ENCODE measurements around the gene PRKAR1B.

Gene PRKAR1B

DNA sequence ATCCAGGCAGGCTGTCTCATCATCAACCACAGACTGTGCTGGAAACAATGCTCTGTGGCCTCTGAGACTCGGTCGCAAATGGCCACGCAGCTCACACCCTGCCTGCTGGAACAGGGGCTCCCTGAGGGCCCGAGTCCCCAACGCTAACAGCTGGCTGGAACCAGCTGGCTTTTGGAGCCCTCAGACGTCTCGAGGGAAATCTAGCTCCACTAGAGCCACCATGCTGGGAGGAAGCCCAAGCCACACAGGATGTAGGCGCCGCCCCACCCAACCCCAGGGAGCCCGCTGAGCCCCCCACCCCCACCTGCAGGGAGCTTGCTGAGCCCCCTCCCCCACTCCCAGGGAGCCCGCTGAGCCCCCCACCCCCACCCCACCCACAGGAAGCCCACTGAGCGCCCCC lies 186.1 kb downstream of the PRKAR1B start:
- TF ChIP-seq FOXM1 (IDR thresholded peaks at IDR 0.05; ENCODE audit: borderline replicate concordance, low read depth) (no peak), CREB1 (IDR thresholded peaks at IDR 0.05; ENCODE audit: low read depth) (no peak), CEBPB (IDR thresholded peaks at IDR 0.05) (no peak), RAD21 (IDR thresholded peaks at IDR 0.05; ENCODE audit: low read depth) (no peak), TCF12 (IDR thresholded peaks at IDR 0.05; ENCODE audit: low read depth) (no peak), NFIC (IDR thresholded peaks at IDR 0.05) (no peak), ZBTB7A (IDR thresholded peaks at IDR 0.05; ENCODE audit: low read depth) (no peak), EGR1 (IDR thresholded peaks at IDR 0.05) (no peak), TEAD4 (IDR thresholded peaks at IDR 0.05) (no peak), TAF1 (IDR thresholded peaks at IDR 0.05; ENCODE audit: low read depth) (no peak), EP300 (IDR thresholded peaks at IDR 0.05; ENCODE audit: borderline replicate concordance) (no peak), YY1 (IDR thresholded peaks at IDR 0.05; ENCODE audit: low read depth) (no peak)
- TF ChIP-seq, protein P1, sequence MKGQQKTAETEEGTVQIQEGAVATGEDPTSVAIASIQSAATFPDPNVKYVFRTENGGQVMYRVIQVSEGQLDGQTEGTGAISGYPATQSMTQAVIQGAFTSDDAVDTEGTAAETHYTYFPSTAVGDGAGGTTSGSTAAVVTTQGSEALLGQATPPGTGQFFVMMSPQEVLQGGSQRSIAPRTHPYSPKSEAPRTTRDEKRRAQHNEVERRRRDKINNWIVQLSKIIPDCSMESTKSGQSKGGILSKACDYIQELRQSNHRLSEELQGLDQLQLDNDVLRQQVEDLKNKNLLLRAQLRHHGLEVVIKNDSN (IDR thresholded peaks at IDR 0.05): no peak
- TF ChIP-seq, protein P2, sequence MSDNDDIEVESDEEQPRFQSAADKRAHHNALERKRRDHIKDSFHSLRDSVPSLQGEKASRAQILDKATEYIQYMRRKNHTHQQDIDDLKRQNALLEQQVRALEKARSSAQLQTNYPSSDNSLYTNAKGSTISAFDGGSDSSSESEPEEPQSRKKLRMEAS (IDR thresholded peaks at IDR 0.05): no peak
- TF ChIP-seq, protein P3, sequence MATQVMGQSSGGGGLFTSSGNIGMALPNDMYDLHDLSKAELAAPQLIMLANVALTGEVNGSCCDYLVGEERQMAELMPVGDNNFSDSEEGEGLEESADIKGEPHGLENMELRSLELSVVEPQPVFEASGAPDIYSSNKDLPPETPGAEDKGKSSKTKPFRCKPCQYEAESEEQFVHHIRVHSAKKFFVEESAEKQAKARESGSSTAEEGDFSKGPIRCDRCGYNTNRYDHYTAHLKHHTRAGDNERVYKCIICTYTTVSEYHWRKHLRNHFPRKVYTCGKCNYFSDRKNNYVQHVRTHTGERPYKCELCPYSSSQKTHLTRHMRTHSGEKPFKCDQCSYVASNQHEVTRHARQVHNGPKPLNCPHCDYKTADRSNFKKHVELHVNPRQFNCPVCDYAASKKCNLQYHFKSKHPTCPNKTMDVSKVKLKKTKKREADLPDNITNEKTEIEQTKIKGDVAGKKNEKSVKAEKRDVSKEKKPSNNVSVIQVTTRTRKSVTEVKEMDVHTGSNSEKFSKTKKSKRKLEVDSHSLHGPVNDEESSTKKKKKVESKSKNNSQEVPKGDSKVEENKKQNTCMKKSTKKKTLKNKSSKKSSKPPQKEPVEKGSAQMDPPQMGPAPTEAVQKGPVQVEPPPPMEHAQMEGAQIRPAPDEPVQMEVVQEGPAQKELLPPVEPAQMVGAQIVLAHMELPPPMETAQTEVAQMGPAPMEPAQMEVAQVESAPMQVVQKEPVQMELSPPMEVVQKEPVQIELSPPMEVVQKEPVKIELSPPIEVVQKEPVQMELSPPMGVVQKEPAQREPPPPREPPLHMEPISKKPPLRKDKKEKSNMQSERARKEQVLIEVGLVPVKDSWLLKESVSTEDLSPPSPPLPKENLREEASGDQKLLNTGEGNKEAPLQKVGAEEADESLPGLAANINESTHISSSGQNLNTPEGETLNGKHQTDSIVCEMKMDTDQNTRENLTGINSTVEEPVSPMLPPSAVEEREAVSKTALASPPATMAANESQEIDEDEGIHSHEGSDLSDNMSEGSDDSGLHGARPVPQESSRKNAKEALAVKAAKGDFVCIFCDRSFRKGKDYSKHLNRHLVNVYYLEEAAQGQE (IDR thresholded peaks at IDR 0.05; ENCODE audit: low read depth): no peak

DNA sequence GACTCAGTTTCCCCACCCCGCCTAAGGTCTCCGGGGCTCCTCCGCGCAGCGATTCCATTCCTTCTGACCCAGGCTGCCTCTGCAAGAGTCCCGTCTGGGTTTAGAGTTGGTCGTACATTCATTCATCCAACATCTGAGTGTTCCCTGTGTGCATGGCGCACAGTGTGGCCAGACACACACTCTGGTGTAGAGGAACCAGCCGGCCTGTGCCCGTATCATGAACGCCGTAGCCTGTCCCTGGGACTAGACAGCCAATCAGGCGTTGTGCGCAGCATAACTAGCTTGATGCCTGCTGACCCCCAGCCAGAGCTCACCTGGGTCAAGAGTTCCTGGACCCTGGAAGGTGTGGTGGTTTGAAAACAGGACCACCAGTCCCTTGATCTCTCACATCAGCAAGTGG lies 186.5 kb downstream of the PRKAR1B start:
- no peak for TF ChIP-seq FOXM1 (IDR thresholded peaks at IDR 0.05; ENCODE audit: borderline replicate concordance, low read depth)
- TF ChIP-seq, protein P1 (IDR thresholded peaks at IDR 0.05): no peak
- no peak for TF ChIP-seq EP300 (IDR thresholded peaks at IDR 0.05; ENCODE audit: borderline replicate concordance)

DNA sequence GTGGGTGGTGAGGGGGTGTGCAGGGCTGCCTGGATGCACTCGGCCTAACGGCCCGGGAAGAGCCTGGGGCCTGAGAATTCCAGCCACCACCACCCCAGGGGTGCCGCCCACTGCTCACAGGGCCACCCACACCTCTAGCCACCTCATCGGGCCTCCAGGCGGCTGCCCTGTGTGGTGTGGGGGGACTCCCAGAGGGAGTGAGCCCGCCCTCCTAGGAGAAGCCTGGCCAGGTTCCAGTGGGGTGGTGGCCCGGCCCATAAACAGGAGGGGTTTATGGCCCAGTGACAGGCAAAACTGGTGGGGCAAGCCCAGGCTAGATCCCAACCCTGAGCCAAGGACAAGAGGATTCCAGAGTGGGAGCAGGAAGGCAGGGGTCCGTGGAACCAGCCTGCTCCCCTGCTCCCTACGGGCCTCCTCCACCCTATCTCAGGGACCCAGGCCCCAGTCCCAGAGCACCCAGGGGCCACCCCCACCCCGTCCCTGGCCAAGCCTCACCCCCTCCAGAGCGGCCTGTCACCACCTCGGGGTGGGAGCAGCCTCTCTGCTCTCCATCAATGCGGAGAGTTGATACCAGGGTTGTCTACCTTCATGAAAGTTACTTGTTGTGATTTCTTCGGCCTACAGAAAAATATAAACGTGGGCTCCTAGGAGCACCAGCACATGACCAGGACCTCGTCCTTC lies 187.2 kb downstream of the PRKAR1B start:
- TF ChIP-seq EP300 (IDR thresholded peaks at IDR 0.05; ENCODE audit: borderline replicate concordance): peak; percentile 59; the same call in 1 of the 2 replicates
- no peak for TF ChIP-seq CREB1 (IDR thresholded peaks at IDR 0.05; ENCODE audit: low read depth)
- TF ChIP-seq, protein P1 (IDR thresholded peaks at IDR 0.05): no peak
- peak; percentile 93 for TF ChIP-seq NFIC (IDR thresholded peaks at IDR 0.05)
- TF ChIP-seq TEAD4 (IDR thresholded peaks at IDR 0.05): peak; percentile 66; the same call in 1 of the 2 replicates
- TF ChIP-seq FOXM1 (IDR thresholded peaks at IDR 0.05; ENCODE audit: borderline replicate concordance, low read depth): no peak
- TF ChIP-seq EGR1 (IDR thresholded peaks at IDR 0.05): peak; percentile 91
- TF ChIP-seq RAD21 (IDR thresholded peaks at IDR 0.05; ENCODE audit: low read depth): no peak; the same call in 1 of the 2 replicates
- TF ChIP-seq YY1 (IDR thresholded peaks at IDR 0.05; ENCODE audit: low read depth): no peak
- TF ChIP-seq, protein P2 (IDR thresholded peaks at IDR 0.05): peak; percentile 19; the same call in 1 of the 2 replicates
- TF ChIP-seq, protein P3 (IDR thresholded peaks at IDR 0.05; ENCODE audit: low read depth): no peak
- peak; percentile 36; the same call in 1 of the 2 replicates for TF ChIP-seq ZBTB7A (IDR thresholded peaks at IDR 0.05; ENCODE audit: low read depth)
- peak; percentile 8; the same call in 1 of the 2 replicates for TF ChIP-seq CEBPB (IDR thresholded peaks at IDR 0.05)
- peak; percentile 78 for TF ChIP-seq TCF12 (IDR thresholded peaks at IDR 0.05; ENCODE audit: low read depth)
- no peak for TF ChIP-seq TAF1 (IDR thresholded peaks at IDR 0.05; ENCODE audit: low read depth)

DNA sequence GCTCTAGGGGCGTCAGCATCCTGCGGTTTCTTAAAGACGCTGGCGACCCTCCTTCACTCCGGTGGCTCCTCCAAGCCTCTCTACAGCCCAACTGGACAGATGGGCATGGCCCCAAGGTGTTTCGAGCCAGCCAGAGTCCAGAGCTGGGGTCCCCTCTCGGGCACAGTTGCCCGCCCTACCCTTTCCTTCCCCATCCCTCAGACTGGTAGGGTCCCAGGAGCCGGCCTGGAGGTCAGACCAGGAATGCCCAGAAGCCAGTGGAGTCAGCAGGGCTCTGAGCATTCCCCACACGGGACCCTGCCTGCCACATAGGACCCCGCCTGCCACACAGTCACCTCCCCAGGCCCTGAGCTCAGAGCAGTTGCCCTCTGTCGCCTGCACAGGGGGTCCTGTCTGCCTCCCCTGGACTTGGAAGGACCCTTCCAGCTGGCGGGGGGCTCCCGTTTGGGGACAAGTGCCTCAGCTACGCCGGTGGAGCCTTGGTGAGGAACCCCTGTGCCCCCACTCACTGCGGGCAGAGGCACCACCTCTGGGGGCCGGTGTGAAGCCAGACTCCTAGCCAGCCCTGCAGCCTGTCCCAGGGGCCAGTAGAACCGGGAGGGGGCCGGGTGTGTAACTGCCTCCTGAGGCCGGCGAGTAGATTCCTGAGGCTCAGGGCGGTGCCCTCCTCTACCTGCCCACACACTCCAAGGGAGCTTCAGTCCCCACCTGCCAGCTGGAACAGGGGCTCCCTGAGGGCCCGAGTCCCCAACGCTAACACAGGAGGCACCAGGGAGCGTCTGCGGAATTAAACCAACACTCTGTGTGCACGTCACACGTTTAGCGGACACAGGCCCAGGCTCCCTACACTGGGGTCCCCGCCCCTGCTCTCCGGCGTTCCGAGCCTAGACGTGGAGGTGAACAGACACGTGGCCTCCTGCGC lies 188.1 kb downstream of the PRKAR1B start:
- TF ChIP-seq ZBTB7A (IDR thresholded peaks at IDR 0.05; ENCODE audit: low read depth): peak; percentile 75
- TF ChIP-seq, protein P2 (IDR thresholded peaks at IDR 0.05): no peak; the same call in 1 of the 2 replicates
- TF ChIP-seq, protein P1 (IDR thresholded peaks at IDR 0.05): 0 out of 2 replicates have a peak, but pooled peaks have one; percentile 40
- TF ChIP-seq EP300 (IDR thresholded peaks at IDR 0.05; ENCODE audit: borderline replicate concordance): peak; percentile 28; the same call in 1 of the 2 replicates
- 0 out of 2 replicates have a peak, but pooled peaks have one; percentile 56 for TF ChIP-seq EGR1 (IDR thresholded peaks at IDR 0.05)
- peak; percentile 17; the same call in 1 of the 2 replicates for TF ChIP-seq TAF1 (IDR thresholded peaks at IDR 0.05; ENCODE audit: low read depth)
- TF ChIP-seq TEAD4 (IDR thresholded peaks at IDR 0.05): peak; percentile 32; the same call in 1 of the 2 replicates
- no peak for TF ChIP-seq NFIC (IDR thresholded peaks at IDR 0.05)
- no peak for TF ChIP-seq YY1 (IDR thresholded peaks at IDR 0.05; ENCODE audit: low read depth)
